Measurements from ENCODE around the gene RIPOR3.
"Not testable (repeated sequence)": the region's sequence is repeated elsewhere in the genome, so short reads cannot be mapped to it uniquely, and the experiment has no call there.

Gene RIPOR3

GRCh38 chr20:50645253-50646068 is 45.9 kb downstream of the RIPOR3 start:
- no peak for DNase-seq (ENCODE audit: extremely low spot score)
- CTCF ChIA-PET = interaction anchor here (0.9 kb wide), 1 partner anchor 10 kb away, joined by 5 read pairs; no protein-coding TSS in a partner anchor
- no peak for TF ChIP-seq CTCF (IDR thresholded peaks at IDR 0.05; ENCODE audit: control extremely low read depth, extremely low read depth, low read depth, missing control alignments)
- POLR2A ChIA-PET = no interaction called here

GRCh38 chr20:50642288-50642803 is 49.0 kb downstream of the RIPOR3 start:
- no peak for TF ChIP-seq CTCF (IDR thresholded peaks at IDR 0.05; ENCODE audit: control extremely low read depth, extremely low read depth, low read depth, missing control alignments)
- CTCF ChIA-PET = no interaction called here
- POLR2A ChIA-PET = no interaction called here
- no peak for DNase-seq (ENCODE audit: extremely low spot score)

GRCh38 chr20:50641625-50642287 is 49.6 kb downstream of the RIPOR3 start:
- POLR2A ChIA-PET; CTCF ChIA-PET; DNase-seq (ENCODE audit: extremely low spot score): not testable (repeated sequence)

- POLR2A ChIA-PET; CTCF ChIA-PET; DNase-seq (ENCODE audit: extremely low spot score): not testable (repeated sequence)
Measured at GRCh38 chr20:50639971-50640711, 51.2 kb downstream of the RIPOR3 start.

GRCh38 chr20:50638015-50638847 is 53.1 kb downstream of the RIPOR3 start:
- CTCF ChIA-PET; DNase-seq (ENCODE audit: extremely low spot score); POLR2A ChIA-PET: not testable (repeated sequence)

- CTCF ChIA-PET = interaction anchor here (1.0 to 3.1 kb wide), 5 partner anchors 11 to 299 kb away, joined by 3 to 10 read pairs (median 4); no protein-coding TSS in a partner anchor
- POLR2A ChIA-PET = no interaction called here
- DNase-seq (ENCODE audit: extremely low spot score) = no peak
- TF ChIP-seq CTCF (IDR thresholded peaks at IDR 0.05; ENCODE audit: control extremely low read depth, extremely low read depth, low read depth, missing control alignments) = no peak
Measured at GRCh38 chr20:50636601-50637540, 54.5 kb downstream of the RIPOR3 start.

Data from GM10248 (cell line).